GM10248 (cell line): ENCODE measurements around the gene PTPN2.

Source experiments
- CTCF ChIA-PET: fragments of 300-600 bp; sonication (Branson Sonifier 250); formaldehyde crosslinking; extraction: SDS; loops from one replicate; lab custom pipeline; 2021; ENCODE audit warnings: antibody characterized with exemption; lab: Yijun Ruan, JAX
- POLR2A ChIA-PET: fragments of 350-650 bp; sonication (Branson Sonifier 250); formaldehyde crosslinking; extraction: SDS; loops from one replicate; lab custom pipeline; 2020; ENCODE audit warnings: antibody characterized with exemption; lab: Yijun Ruan, JAX
- DNase-seq: peaks from one replicate; pipeline ENCODE4 v3.0.0; 2012; ENCODE audit errors: extremely low spot score
- TF ChIP-seq, protein P1 (sequence below): IDR thresholded peaks from 2 replicates; pipeline ENCODE4 v1.5.1; 2012; ENCODE audit warnings: mild to moderate bottlenecking, low read depth; ENCODE audit errors: extremely low read depth, missing control alignments, control extremely low read depth

PTPN2 gene

DNA sequence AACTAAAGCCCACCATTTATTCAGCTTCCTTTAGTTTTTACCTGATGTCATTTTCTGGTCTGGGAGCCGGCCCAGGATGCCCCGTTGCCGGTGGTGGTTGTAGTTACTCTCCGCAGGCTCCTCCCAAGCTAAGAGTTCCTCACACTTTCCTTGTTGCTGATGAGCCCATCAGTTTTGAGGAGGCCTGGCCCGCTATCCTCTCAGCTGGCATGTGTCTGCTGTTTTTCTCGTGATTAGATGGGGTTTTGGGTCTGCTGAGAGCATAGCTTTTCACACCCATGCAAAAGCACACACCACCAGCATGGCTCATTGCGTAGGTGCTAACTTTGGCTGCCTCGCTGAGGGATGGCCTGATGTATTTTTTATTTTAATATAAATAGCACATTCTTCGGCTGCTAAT, 109.1 kb downstream of the PTPN2 start:
- TF ChIP-seq, protein P1, sequence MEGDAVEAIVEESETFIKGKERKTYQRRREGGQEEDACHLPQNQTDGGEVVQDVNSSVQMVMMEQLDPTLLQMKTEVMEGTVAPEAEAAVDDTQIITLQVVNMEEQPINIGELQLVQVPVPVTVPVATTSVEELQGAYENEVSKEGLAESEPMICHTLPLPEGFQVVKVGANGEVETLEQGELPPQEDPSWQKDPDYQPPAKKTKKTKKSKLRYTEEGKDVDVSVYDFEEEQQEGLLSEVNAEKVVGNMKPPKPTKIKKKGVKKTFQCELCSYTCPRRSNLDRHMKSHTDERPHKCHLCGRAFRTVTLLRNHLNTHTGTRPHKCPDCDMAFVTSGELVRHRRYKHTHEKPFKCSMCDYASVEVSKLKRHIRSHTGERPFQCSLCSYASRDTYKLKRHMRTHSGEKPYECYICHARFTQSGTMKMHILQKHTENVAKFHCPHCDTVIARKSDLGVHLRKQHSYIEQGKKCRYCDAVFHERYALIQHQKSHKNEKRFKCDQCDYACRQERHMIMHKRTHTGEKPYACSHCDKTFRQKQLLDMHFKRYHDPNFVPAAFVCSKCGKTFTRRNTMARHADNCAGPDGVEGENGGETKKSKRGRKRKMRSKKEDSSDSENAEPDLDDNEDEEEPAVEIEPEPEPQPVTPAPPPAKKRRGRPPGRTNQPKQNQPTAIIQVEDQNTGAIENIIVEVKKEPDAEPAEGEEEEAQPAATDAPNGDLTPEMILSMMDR = no peak
- ChIA-PET CTCF (interaction anchor here (1.1 to 1.5 kb wide), 3 partner anchors 14 to 160 kb away, joined by 3 to 4 read pairs (median 3); no protein-coding TSS in a partner anchor), POLR2A (no interaction called here)
- DNase-seq = no peak

DNA sequence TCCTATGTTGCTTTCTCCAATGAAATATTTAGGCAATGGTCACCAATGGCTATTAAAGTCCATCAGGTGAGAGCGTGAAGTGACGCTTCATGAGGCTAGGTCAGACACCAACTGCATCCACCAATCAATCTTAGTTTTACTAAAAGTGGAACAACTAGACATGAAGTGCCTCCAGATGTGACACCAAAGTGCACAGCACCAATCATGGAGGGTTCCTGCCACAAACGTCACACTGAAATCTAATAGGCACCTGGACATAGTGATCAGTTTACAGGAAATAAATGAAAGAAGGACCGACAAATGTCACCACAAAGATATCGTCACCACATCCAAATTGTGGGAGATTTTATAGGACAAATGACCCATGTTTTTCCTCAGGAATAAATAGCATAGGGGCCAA, 110.7 kb downstream of the PTPN2 start:
- POLR2A ChIA-PET = no interaction called here
- no peak for DNase-seq
- CTCF ChIA-PET = interaction anchor here (1.3 kb wide), 1 partner anchor 25 kb away, joined by 3 read pairs; no protein-coding TSS in a partner anchor
- TF ChIP-seq, protein P1 = no peak

DNA sequence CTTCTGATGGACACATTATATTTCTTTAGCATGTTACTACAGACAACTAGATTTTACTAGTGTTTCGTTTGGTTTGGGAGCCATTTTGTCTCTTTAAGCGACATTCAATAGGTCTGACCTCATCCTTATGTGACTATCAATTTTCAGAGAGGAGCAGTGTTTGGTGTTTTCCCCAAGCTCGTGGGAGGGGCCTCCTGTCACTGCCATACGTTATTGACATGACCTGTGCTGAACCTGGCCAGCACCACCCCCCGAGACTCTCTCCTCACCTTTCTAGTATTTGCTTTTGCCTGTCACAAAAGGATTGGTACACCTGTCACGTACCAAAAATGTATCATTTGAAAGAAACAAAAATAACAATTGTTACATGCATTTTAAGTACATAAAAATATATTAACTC, 111.9 kb downstream of the PTPN2 start:
- POLR2A ChIA-PET = no interaction called here

DNA sequence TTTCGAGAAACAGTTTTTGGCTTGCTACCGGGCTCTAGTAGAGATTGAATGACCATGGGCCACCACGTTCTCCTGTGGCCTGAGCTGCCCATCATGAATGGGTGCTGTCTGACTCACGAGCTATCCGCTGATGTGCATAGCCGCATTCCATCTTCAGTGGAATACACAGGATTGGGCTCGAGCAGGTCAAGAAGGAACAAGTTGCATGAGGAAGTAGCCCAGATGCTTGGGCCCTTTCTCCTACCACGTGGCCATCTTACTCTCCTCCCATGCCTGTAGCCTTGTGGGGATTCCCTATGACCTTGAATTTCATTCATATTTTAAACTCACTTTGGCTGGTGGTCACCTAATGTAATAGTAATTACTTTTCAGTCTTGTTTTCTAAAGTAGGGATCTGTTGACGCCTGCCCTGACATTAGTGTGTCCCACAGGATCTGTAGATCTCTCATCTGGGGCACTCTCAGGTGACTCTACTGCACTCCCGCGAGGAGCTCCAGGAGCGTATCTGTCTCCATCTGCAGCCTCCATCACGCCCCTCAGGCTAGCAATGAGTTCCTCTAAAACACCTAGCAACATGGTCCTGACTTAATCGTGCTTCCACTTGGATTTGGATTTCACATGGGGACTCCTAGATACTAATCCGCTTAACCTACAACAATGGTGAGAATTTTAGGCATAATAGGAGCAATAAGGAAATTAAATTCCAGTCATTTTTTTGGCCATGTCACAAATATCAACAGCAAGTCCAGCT, 113.4 kb downstream of the PTPN2 start:
- no peak for DNase-seq
- POLR2A ChIA-PET = no interaction called here
- CTCF ChIA-PET = interaction anchor here (1.5 to 1.7 kb wide), 2 partner anchors 13 to 44 kb away, joined by 3 to 5 read pairs; no protein-coding TSS in a partner anchor
- TF ChIP-seq, protein P1 = no peak

More for the DNA sequence above, 111.9 kb downstream of the PTPN2 start:
- TF ChIP-seq, protein P1 = no peak
- no peak for DNase-seq
- CTCF ChIA-PET = no interaction called here

DNA sequence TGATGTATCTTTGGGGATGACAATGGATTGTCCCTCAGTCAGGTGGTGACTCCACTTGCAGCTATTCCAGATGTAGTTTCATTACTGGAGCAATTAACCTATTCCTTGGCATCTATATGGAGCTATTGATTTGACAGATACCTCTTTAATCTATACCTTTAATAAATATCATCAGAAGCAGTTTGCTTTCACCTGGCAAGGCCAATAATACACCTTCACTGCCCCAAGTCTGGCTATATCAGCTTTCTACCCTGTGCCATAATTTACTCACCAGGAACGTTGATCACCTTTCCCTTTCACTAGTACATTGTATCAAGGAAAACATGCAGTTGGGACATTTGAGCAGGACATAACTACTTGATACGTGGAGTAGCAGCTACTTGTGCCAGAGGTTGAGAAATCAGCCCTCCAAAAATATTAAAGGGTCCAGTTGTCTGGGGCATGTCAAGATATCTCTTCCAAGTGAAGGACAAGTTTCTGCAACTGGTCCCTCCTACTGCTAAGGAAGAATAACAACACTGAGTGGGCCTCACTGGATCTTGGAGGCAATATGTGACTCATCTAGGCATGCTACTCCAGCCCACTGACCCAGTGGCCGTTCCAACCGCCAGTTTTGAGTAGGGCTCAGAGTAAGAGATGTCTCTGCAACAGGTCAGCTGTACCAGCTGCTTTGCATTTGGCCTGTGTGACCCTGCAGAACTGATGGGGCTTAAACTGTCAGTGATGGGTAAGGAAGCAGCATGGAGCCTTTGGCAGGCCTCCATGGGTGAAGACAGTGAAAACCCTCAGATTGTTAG, 114.2 kb downstream of the PTPN2 start:
- POLR2A ChIA-PET = no interaction called here
- no peak for DNase-seq
- TF ChIP-seq, protein P1 = no peak
- CTCF ChIA-PET = interaction anchor here (1.3 to 1.7 kb wide), 3 partner anchors 14 to 125 kb away, joined by 3 to 5 read pairs (median 3); no protein-coding TSS in a partner anchor

DNA sequence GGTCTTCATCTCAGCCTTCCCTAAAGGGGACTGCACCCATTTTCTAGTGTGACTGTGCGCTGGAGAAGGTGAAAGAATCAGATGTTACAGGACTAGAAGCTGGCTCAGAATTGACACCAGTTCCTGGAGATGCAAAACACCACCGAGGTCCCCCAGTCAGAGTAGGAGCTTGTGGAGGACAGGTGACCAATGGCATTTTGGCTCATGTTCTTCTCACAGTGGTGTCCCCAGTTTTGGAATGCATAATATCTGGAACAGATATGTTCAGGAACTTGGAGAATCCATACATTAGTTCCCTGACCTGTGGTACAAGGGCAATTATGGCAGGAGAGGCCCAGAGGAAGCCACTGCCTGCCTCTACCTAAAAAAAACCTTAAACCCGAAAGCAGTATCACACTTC, 114.9 kb downstream of the PTPN2 start:
- TF ChIP-seq, protein P1 = no peak
- ChIA-PET POLR2A (interaction anchor here (0.6 kb wide), 1 partner anchor 131 kb away, joined by 3 read pairs; no protein-coding TSS in a partner anchor), CTCF (interaction anchor here (0.8 to 1.5 kb wide), 3 partner anchors 42 to 166 kb away, joined by 3 to 5 read pairs (median 3); no protein-coding TSS in a partner anchor)
- no peak for DNase-seq
